WTC11 (cell line): ENCODE data around the gene LY9. TPM values are rescaled to one million over a fixed set of nuclear protein-coding genes. Genes with fewer than 3 reads are reported as not detected.

Source experiments
- ATAC-seq: fragments of 200-7000 bp; cut with Tn5 transposase; 2 replicates; pipeline ENCODE4 v1.10.0; 2021; ENCODE audit warnings: mild to moderate bottlenecking, moderate library complexity
- CTCF ChIA-PET: fragments of 300-600 bp; sonication (Branson Sonifier 250); formaldehyde crosslinking; loops from one replicate; lab custom pipeline; 2021; ENCODE audit warnings: antibody characterized with exemption; lab: Charles Lee
- POLR2A ChIA-PET: fragments of 350-600 bp; sonication (Branson Sonifier 250); formaldehyde crosslinking; loops from one replicate; lab custom pipeline; 2021; ENCODE audit warnings: antibody characterized with exemption; lab: Charles Lee
- DNase-seq: peaks from one replicate; pipeline ENCODE4 v3.0.0; 2021; ENCODE audit warnings: low spot score
- H3K27ac Mint-ChIP-seq: 2 replicates; pipeline ENCODE4 v1.8.0; 2021; ENCODE audit warnings: mixed read lengths
- H3K27me3 Mint-ChIP-seq: 2 replicates; pipeline ENCODE4 v1.8.0; 2021; ENCODE audit warnings: low read depth, mild to moderate bottlenecking, moderate library complexity, mixed read lengths
- H3K36me3 Mint-ChIP-seq: 2 replicates; pipeline ENCODE4 v1.8.0; 2021; ENCODE audit warnings: mixed read lengths
- H3K4me1 Mint-ChIP-seq: 2 replicates; pipeline ENCODE4 v1.8.0; 2022; ENCODE audit warnings: mixed read lengths
- H3K4me3 Mint-ChIP-seq: 2 replicates; pipeline ENCODE4 v1.8.0; 2021; ENCODE audit warnings: mild to moderate bottlenecking, moderate library complexity, mixed read lengths
- H3K9me3 Mint-ChIP-seq: 2 replicates; pipeline ENCODE4 v1.8.0; 2021; ENCODE audit warnings: mixed read lengths
- CREB1 ChIP-seq: sonication (generic); formaldehyde crosslinking; IDR thresholded peaks from 2 replicates; pipeline ENCODE4 v1.8.0; 2023; ENCODE audit warnings: mild to moderate bottlenecking, missing genetic modification reagents
- GABPB1 ChIP-seq: sonication (generic); formaldehyde crosslinking; IDR thresholded peaks from 2 replicates; pipeline ENCODE4 v1.8.1; 2023; ENCODE audit warnings: mild to moderate bottlenecking, missing genetic modification reagents
- HMGA2 ChIP-seq: fragments of 250-450 bp; sonication (Bioruptor Pico); IDR thresholded peaks from 2 replicates; pipeline ENCODE4 v1.4.0; 2021; ENCODE audit warnings: mild to moderate bottlenecking, moderate library complexity
- IRF2 ChIP-seq: sonication (generic); formaldehyde crosslinking; IDR thresholded peaks from 2 replicates; pipeline ENCODE4 v1.8.0; 2022; ENCODE audit warnings: low read depth, missing genetic modification reagents, borderline replicate concordance
- KAT7 ChIP-seq: sonication (generic); formaldehyde crosslinking; IDR thresholded peaks from 2 replicates; pipeline ENCODE4 v1.8.1; 2023; ENCODE audit warnings: missing genetic modification reagents, mild to moderate bottlenecking, borderline replicate concordance
- MYBL2 ChIP-seq: sonication (generic); formaldehyde crosslinking; IDR thresholded peaks from 2 replicates; pipeline ENCODE4 v1.8.1; 2023; ENCODE audit warnings: mild to moderate bottlenecking, moderate library complexity, missing genetic modification reagents
- NFYB ChIP-seq: sonication (generic); formaldehyde crosslinking; conservative IDR thresholded peaks from 2 replicates; pipeline ENCODE4 v1.8.0; 2022; ENCODE audit warnings: low read depth, missing genetic modification reagents
- NR3C1 ChIP-seq: sonication (generic); formaldehyde crosslinking; conservative IDR thresholded peaks from 2 replicates; pipeline ENCODE4 v1.8.1; 2023; ENCODE audit warnings: low read depth, mild to moderate bottlenecking, missing genetic modification reagents
- SOX15 ChIP-seq: fragments of 250-450 bp; sonication (Bioruptor Pico); IDR thresholded peaks from 2 replicates; pipeline ENCODE4 v1.9.0; 2021; ENCODE audit warnings: mild to moderate bottlenecking
- TP53 ChIP-seq: sonication (generic); formaldehyde crosslinking; IDR thresholded peaks from 2 replicates; pipeline ENCODE4 v1.8.1; 2023; ENCODE audit warnings: mild to moderate bottlenecking, missing genetic modification reagents
- ZNF121 ChIP-seq: sonication (generic); formaldehyde crosslinking; IDR thresholded peaks from 2 replicates; pipeline ENCODE4 v1.8.0; 2023; ENCODE audit warnings: missing genetic modification reagents
- ZNF232 ChIP-seq: sonication (generic); formaldehyde crosslinking; IDR thresholded peaks from 2 replicates; pipeline ENCODE4 v1.8.0; 2022; ENCODE audit warnings: mild to moderate bottlenecking, missing genetic modification reagents
- ZNF263 ChIP-seq: sonication (generic); formaldehyde crosslinking; IDR thresholded peaks from 2 replicates; pipeline ENCODE4 v1.8.1; 2022; ENCODE audit warnings: low read depth, mild to moderate bottlenecking, moderate library complexity, missing genetic modification reagents
- ZNF317 ChIP-seq: sonication (generic); formaldehyde crosslinking; IDR thresholded peaks from 2 replicates; pipeline ENCODE4 v1.8.1; 2023; ENCODE audit warnings: low read depth, mild to moderate bottlenecking, moderate library complexity, missing genetic modification reagents, borderline replicate concordance
- ZNF416 ChIP-seq: fragments of 250-450 bp; sonication (Bioruptor Pico); IDR thresholded peaks from 2 replicates; pipeline ENCODE4 v1.9.0; 2021; ENCODE audit warnings: mild to moderate bottlenecking, inconsistent platforms
- total RNA-seq: library from RNA; stranded (reverse); gene quantifications from 3 replicates; pipeline ENCODE4 v1.2.3, GENCODE V29; 2021
- TF ChIP-seq, protein P1 (sequence below): fragments of 250-450 bp; sonication (Bioruptor Pico); IDR thresholded peaks from 2 replicates; pipeline ENCODE4 v1.9.0; 2021; ENCODE audit warnings: mild to moderate bottlenecking
- TF ChIP-seq, protein P2 (sequence below): sonication (generic); formaldehyde crosslinking; IDR thresholded peaks from 2 replicates; pipeline ENCODE4 v1.8.1; 2022; ENCODE audit warnings: missing genetic modification reagents, borderline replicate concordance
- TF ChIP-seq, protein P3 (sequence below): sonication (generic); formaldehyde crosslinking; conservative IDR thresholded peaks from 2 replicates; pipeline ENCODE4 v1.8.1; 2023; ENCODE audit warnings: mild to moderate bottlenecking, low read depth, missing genetic modification reagents, moderate library complexity
- TF ChIP-seq, protein P4 (sequence below): sonication (generic); formaldehyde crosslinking; IDR thresholded peaks from 2 replicates; pipeline ENCODE4 v1.8.1; 2022; ENCODE audit warnings: mild to moderate bottlenecking, missing genetic modification reagents, moderate library complexity, borderline replicate concordance
- TF ChIP-seq, protein P5 (sequence below): sonication (generic); formaldehyde crosslinking; IDR thresholded peaks from 2 replicates; pipeline ENCODE4 v1.8.0; 2022; ENCODE audit warnings: mild to moderate bottlenecking, missing genetic modification reagents
- TF ChIP-seq, protein P6 (sequence below): sonication (generic); formaldehyde crosslinking; conservative IDR thresholded peaks from 2 replicates; pipeline ENCODE4 v1.8.1; 2022; ENCODE audit warnings: mild to moderate bottlenecking, missing genetic modification reagents
- TF ChIP-seq, protein P7 (sequence below): fragments of 250-450 bp; sonication (Bioruptor Pico); IDR thresholded peaks from 2 replicates; pipeline ENCODE4 v1.8.0; 2021; ENCODE audit warnings: mild to moderate bottlenecking
- TF ChIP-seq, protein P8 (sequence below): sonication (generic); formaldehyde crosslinking; IDR thresholded peaks from 2 replicates; pipeline ENCODE4 v1.8.0; 2022; ENCODE audit warnings: mild to moderate bottlenecking, missing genetic modification reagents

The LY9 gene
- total RNA-seq, 1 experiment from 2014 or later = not detected

DNA sequence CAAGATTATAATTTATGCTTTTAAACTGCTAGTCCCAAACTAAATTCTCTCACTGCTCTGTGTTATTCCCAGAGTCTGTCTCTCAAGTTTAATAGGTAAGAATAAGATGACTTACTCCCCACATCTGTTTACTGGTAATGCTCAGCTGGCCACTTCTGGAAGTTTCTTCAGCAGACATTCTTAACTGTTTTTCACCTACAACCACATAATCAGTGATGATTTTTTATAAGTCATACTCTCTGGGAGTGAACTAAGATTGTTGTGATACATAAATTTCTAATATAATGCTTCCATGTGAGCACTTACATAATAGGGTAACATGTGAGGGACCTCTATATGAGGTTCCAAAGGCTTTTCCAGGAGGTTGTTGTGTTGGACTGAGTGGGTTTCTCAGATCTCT is 48.3 kb upstream of the LY9 start:
- H3K4me3 Mint-ChIP-seq = no peak overlapping the region
- H3K9me3 Mint-ChIP-seq = no peaks in the 10 kb centered on the region
- H3K36me3 Mint-ChIP-seq = no peaks in the 10 kb centered on the region
- DNase-seq (no peak), ATAC-seq (no peak)
- ChIA-PET POLR2A (interaction anchor here (0.7 kb wide), 1 partner anchor 242 kb away, joined by 4 read pairs; no protein-coding TSS in a partner anchor), CTCF (interaction anchor here (0.9 to 2.7 kb wide), 11 partner anchors 20 to 89 kb away, joined by 3 to 20 read pairs (median 4); no protein-coding TSS in a partner anchor)
- H3K4me1 Mint-ChIP-seq = peaks cover 31% of the 10 kb centered on the region
- TF ChIP-seq, protein P1, sequence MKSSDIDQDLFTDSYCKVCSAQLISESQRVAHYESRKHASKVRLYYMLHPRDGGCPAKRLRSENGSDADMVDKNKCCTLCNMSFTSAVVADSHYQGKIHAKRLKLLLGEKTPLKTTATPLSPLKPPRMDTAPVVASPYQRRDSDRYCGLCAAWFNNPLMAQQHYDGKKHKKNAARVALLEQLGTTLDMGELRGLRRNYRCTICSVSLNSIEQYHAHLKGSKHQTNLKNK (CRISPR knock-in tag) = no peak
- TF ChIP-seq ZNF263 (CRISPR knock-in tag) (no peak), NR3C1 (CRISPR knock-in tag) (no peak), TP53 (CRISPR knock-in tag) (no peak), ZNF317 (CRISPR knock-in tag) (no peak), ZNF416 (CRISPR knock-in tag) (no peak), SOX15 (no peak)
- TF ChIP-seq, protein P2, sequence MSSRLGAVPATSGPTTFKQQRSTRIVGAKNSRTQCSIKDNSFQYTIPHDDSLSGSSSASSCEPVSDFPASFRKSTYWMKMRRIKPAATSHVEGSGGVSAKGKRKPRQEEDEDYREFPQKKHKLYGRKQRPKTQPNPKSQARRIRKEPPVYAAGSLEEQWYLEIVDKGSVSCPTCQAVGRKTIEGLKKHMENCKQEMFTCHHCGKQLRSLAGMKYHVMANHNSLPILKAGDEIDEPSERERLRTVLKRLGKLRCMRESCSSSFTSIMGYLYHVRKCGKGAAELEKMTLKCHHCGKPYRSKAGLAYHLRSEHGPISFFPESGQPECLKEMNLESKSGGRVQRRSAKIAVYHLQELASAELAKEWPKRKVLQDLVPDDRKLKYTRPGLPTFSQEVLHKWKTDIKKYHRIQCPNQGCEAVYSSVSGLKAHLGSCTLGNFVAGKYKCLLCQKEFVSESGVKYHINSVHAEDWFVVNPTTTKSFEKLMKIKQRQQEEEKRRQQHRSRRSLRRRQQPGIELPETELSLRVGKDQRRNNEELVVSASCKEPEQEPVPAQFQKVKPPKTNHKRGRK (CRISPR knock-in tag) = no peak
- peaks cover 16% of the 10 kb centered on the region for H3K27me3 Mint-ChIP-seq
- 0 out of 2 replicates have a peak overlapping the region, but pooled peaks have one; percentile 21 for H3K27ac Mint-ChIP-seq

DNA sequence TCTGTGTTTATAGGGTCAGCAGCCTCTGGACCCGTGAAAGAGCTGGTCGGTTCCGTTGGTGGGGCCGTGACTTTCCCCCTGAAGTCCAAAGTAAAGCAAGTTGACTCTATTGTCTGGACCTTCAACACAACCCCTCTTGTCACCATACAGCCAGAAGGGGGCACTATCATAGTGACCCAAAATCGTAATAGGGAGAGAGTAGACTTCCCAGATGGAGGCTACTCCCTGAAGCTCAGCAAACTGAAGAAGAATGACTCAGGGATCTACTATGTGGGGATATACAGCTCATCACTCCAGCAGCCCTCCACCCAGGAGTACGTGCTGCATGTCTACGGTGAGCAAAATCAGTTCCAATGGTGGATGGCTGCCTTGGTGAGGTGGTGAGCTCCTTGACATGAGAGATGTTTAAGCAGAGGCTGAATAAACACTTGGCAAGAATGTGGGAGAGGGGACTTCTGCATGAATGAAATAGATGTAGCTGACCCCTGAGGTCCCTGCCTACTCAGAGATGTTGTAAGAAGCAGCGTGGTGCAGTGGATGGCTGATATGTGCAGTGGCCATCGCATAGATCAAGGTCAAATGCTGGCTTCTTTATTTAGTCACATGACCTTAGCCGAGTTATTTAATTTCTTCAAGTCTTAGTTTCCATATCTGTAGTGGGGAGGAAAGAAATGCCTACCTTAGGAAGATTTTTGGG is 47.6 kb upstream of the LY9 start:
- H3K4me3 Mint-ChIP-seq = no peak overlapping the region
- CTCF ChIA-PET = interaction anchor here (0.8 to 2.7 kb wide), 11 partner anchors 20 to 143 kb away, joined by 3 to 20 read pairs (median 4); no protein-coding TSS in a partner anchor

More for the DNA sequence above, 47.6 kb upstream of the LY9 start:
- Mint-ChIP-seq H3K36me3 (no peaks in the 10 kb centered on the region), H3K9me3 (no peaks in the 10 kb centered on the region), H3K4me1 (peaks cover 35% of the 10 kb centered on the region), H3K27me3 (peaks cover 16% of the 10 kb centered on the region), H3K27ac (no peak overlapping the region)
- peak; percentile 59 for ATAC-seq
- TF ChIP-seq, protein P3, sequence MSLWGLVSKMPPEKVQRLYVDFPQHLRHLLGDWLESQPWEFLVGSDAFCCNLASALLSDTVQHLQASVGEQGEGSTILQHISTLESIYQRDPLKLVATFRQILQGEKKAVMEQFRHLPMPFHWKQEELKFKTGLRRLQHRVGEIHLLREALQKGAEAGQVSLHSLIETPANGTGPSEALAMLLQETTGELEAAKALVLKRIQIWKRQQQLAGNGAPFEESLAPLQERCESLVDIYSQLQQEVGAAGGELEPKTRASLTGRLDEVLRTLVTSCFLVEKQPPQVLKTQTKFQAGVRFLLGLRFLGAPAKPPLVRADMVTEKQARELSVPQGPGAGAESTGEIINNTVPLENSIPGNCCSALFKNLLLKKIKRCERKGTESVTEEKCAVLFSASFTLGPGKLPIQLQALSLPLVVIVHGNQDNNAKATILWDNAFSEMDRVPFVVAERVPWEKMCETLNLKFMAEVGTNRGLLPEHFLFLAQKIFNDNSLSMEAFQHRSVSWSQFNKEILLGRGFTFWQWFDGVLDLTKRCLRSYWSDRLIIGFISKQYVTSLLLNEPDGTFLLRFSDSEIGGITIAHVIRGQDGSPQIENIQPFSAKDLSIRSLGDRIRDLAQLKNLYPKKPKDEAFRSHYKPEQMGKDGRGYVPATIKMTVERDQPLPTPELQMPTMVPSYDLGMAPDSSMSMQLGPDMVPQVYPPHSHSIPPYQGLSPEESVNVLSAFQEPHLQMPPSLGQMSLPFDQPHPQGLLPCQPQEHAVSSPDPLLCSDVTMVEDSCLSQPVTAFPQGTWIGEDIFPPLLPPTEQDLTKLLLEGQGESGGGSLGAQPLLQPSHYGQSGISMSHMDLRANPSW (CRISPR knock-in tag) = no peak
- TF ChIP-seq, protein P4, sequence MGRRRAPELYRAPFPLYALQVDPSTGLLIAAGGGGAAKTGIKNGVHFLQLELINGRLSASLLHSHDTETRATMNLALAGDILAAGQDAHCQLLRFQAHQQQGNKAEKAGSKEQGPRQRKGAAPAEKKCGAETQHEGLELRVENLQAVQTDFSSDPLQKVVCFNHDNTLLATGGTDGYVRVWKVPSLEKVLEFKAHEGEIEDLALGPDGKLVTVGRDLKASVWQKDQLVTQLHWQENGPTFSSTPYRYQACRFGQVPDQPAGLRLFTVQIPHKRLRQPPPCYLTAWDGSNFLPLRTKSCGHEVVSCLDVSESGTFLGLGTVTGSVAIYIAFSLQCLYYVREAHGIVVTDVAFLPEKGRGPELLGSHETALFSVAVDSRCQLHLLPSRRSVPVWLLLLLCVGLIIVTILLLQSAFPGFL (CRISPR knock-in tag) = no peak
- TF ChIP-seq ZNF121 (CRISPR knock-in tag) (no peak), MYBL2 (CRISPR knock-in tag) (no peak), CREB1 (CRISPR knock-in tag) (no peak), IRF2 (CRISPR knock-in tag) (no peak), ZNF232 (CRISPR knock-in tag) (no peak), GABPB1 (no peak), NFYB (no peak), HMGA2 (CRISPR knock-in tag) (no peak), KAT7 (no peak)
- TF ChIP-seq, protein P5, sequence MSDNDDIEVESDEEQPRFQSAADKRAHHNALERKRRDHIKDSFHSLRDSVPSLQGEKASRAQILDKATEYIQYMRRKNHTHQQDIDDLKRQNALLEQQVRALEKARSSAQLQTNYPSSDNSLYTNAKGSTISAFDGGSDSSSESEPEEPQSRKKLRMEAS (CRISPR knock-in tag) = no peak
- TF ChIP-seq, protein P2 (CRISPR knock-in tag) = no peak
- TF ChIP-seq, protein P6, sequence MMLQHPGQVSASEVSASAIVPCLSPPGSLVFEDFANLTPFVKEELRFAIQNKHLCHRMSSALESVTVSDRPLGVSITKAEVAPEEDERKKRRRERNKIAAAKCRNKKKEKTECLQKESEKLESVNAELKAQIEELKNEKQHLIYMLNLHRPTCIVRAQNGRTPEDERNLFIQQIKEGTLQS (CRISPR knock-in tag) = no peak
- TF ChIP-seq, protein P7, sequence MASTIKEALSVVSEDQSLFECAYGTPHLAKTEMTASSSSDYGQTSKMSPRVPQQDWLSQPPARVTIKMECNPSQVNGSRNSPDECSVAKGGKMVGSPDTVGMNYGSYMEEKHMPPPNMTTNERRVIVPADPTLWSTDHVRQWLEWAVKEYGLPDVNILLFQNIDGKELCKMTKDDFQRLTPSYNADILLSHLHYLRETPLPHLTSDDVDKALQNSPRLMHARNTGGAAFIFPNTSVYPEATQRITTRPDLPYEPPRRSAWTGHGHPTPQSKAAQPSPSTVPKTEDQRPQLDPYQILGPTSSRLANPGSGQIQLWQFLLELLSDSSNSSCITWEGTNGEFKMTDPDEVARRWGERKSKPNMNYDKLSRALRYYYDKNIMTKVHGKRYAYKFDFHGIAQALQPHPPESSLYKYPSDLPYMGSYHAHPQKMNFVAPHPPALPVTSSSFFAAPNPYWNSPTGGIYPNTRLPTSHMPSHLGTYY (CRISPR knock-in tag) = no peak
- TF ChIP-seq, protein P8, sequence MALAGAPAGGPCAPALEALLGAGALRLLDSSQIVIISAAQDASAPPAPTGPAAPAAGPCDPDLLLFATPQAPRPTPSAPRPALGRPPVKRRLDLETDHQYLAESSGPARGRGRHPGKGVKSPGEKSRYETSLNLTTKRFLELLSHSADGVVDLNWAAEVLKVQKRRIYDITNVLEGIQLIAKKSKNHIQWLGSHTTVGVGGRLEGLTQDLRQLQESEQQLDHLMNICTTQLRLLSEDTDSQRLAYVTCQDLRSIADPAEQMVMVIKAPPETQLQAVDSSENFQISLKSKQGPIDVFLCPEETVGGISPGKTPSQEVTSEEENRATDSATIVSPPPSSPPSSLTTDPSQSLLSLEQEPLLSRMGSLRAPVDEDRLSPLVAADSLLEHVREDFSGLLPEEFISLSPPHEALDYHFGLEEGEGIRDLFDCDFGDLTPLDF (CRISPR knock-in tag) = no peak
- no peak for DNase-seq
- POLR2A ChIA-PET = interaction anchor here (0.7 kb wide), 1 partner anchor 242 kb away, joined by 4 read pairs; no protein-coding TSS in a partner anchor
